H9 (cell line): ENCODE measurements around the gene LDLRAP1. TPM values are rescaled to one million over a fixed set of nuclear protein-coding genes. Genes with fewer than 3 reads are reported as not detected.

Experiments used
- DNase-seq: peaks from one replicate; pipeline ENCODE4 v3.0.0-alpha.2; 2017
- H2AFZ ChIP-seq: one replicate; pipeline ENCODE4 v1.6.1; 2013; ENCODE audit warnings: mild to moderate bottlenecking, low read length, control low read depth, moderate library complexity
- H2AK5ac ChIP-seq: 2 replicates; pipeline ENCODE4 v1.6.1; 2013; ENCODE audit warnings: low read length, control low read depth, mixed read lengths; ENCODE audit not compliant: insufficient read length
- H2BK120ac ChIP-seq: one replicate; pipeline ENCODE4 v1.6.1; 2013; ENCODE audit warnings: low read depth, mild to moderate bottlenecking, low read length, control low read depth, inconsistent platforms; ENCODE audit not compliant: poor library complexity, severe bottlenecking
- H2BK12ac ChIP-seq: 2 replicates; pipeline ENCODE4 v1.6.1; 2013; ENCODE audit warnings: low read length, control low read depth, mixed read lengths, low read depth; ENCODE audit not compliant: insufficient read length
- H2BK15ac ChIP-seq: 2 replicates; pipeline ENCODE4 v1.6.1; 2013; ENCODE audit warnings: low read depth, low read length, control low read depth
- H2BK20ac ChIP-seq: one replicate; pipeline ENCODE4 v1.6.1; 2013; ENCODE audit warnings: low read depth, mild to moderate bottlenecking, low read length, control low read depth, inconsistent platforms; ENCODE audit not compliant: poor library complexity, severe bottlenecking
- H2BK5ac ChIP-seq: 2 replicates; pipeline ENCODE4 v1.6.1; 2013; ENCODE audit warnings: low read length, control low read depth, mixed read lengths; ENCODE audit not compliant: insufficient read length
- H3K14ac ChIP-seq: 2 replicates; pipeline ENCODE4 v1.6.1; 2013; ENCODE audit warnings: low read length, control low read depth; ENCODE audit not compliant: insufficient read depth
- H3K18ac ChIP-seq: 2 replicates; pipeline ENCODE4 v1.6.1; 2013; ENCODE audit warnings: low read depth, mild to moderate bottlenecking, mixed read lengths, low read length, control low read depth; ENCODE audit not compliant: insufficient read length
- H3K23ac ChIP-seq: 2 replicates; pipeline ENCODE4 v1.6.1; 2013; ENCODE audit warnings: low read length, control low read depth, mixed read lengths, low read depth; ENCODE audit not compliant: insufficient read length
- H3K23me2 ChIP-seq: 2 replicates; pipeline ENCODE4 v1.6.1; 2013; ENCODE audit warnings: low read depth, mild to moderate bottlenecking, mixed read lengths, low read length, control low read depth; ENCODE audit not compliant: insufficient read length, poor library complexity, severe bottlenecking
- H3K27ac ChIP-seq: 2 replicates; pipeline ENCODE4 v1.5.1; 2013; ENCODE audit warnings: low read length, control low read depth, mixed read lengths, low read depth; ENCODE audit not compliant: insufficient read length
- H3K27me3 ChIP-seq: 2 replicates; pipeline ENCODE4 v1.6.1; 2013; ENCODE audit warnings: low read length, control low read depth, inconsistent platforms; ENCODE audit not compliant: insufficient read depth
- H3K4ac ChIP-seq: 2 replicates; pipeline ENCODE4 v1.6.1; 2013; ENCODE audit warnings: low read depth, mild to moderate bottlenecking, control low read depth, inconsistent platforms, low read length, moderate library complexity
- H3K4me1 ChIP-seq: 2 replicates; pipeline ENCODE4 v1.6.1; 2013; ENCODE audit warnings: low read length, control low read depth, inconsistent platforms; ENCODE audit not compliant: insufficient read depth
- H3K4me2 ChIP-seq: 2 replicates; pipeline ENCODE4 v1.6.1; 2013; ENCODE audit warnings: low read length, control low read depth, mixed read lengths; ENCODE audit not compliant: insufficient read length, insufficient read depth
- H3K56ac ChIP-seq: 2 replicates; pipeline ENCODE4 v1.6.1; 2013; ENCODE audit warnings: low read depth, mild to moderate bottlenecking, mixed read lengths, low read length, control low read depth; ENCODE audit not compliant: insufficient read length
- H3K79me1 ChIP-seq: 2 replicates; pipeline ENCODE4 v1.6.1; 2013; ENCODE audit warnings: low read depth, mild to moderate bottlenecking, moderate library complexity, low read length, control low read depth, inconsistent platforms; ENCODE audit not compliant: insufficient read depth, poor library complexity, severe bottlenecking
- H3K79me2 ChIP-seq: 2 replicates; pipeline ENCODE4 v1.6.1; 2013; ENCODE audit warnings: low read length, control low read depth, inconsistent platforms; ENCODE audit not compliant: insufficient read depth
- H3K9ac ChIP-seq: 2 replicates; pipeline ENCODE4 v1.6.1; 2013; ENCODE audit warnings: low read length, control low read depth, mixed read lengths; ENCODE audit not compliant: insufficient read length; ENCODE audit errors: extremely low read depth
- H3K9me3 ChIP-seq: one replicate; pipeline ENCODE4 v1.6.1; 2013; ENCODE audit warnings: low read depth, low read length, inconsistent platforms; ENCODE audit not compliant: control insufficient read depth
- H3T11ph ChIP-seq: one replicate; pipeline ENCODE4 v1.6.1; 2013; ENCODE audit warnings: mild to moderate bottlenecking, low read length, control low read depth, inconsistent platforms
- H4K20me1 ChIP-seq: one replicate; pipeline ENCODE4 v1.6.1; 2013; ENCODE audit not compliant: control insufficient read depth, insufficient read length, insufficient read depth
- H4K5ac ChIP-seq: 2 replicates; pipeline ENCODE4 v1.6.1; 2013; ENCODE audit warnings: low read depth, mild to moderate bottlenecking, mixed read lengths, low read length, control low read depth; ENCODE audit not compliant: insufficient read length
- H4K8ac ChIP-seq: replicated peaks from 2 replicates; pipeline ENCODE4 v1.6.1; 2013; ENCODE audit warnings: low read length, control low read depth, mixed read lengths, low read depth; ENCODE audit not compliant: insufficient read length
- H4K91ac ChIP-seq: 2 replicates; pipeline ENCODE4 v1.6.1; 2013; ENCODE audit warnings: low read depth, mild to moderate bottlenecking, moderate library complexity, mixed read lengths, low read length, control low read depth; ENCODE audit not compliant: insufficient read length
- H3K27ac Mint-ChIP-seq, 3 experiments: 2 replicates in 2 of 3; 3 replicates in 1 of 3; pipeline ENCODE4 v1.8.0; 2020 to 2021; ENCODE audit warnings: mixed read lengths in 3 of 3, mild to moderate bottlenecking in 1 of 3, moderate library complexity in 1 of 3
- H3K27me3 Mint-ChIP-seq: 2 replicates; pipeline ENCODE4 v1.8.0; 2021; ENCODE audit warnings: low read depth, mild to moderate bottlenecking, moderate library complexity, mixed read lengths
- H3K36me3 Mint-ChIP-seq, 3 experiments: 2 replicates in 2 of 3; 3 replicates in 1 of 3; pipeline ENCODE4 v1.8.0; 2020 to 2021; ENCODE audit warnings: low read depth in 3 of 3, mixed read lengths in 3 of 3; ENCODE audit not compliant: insufficient read depth in 1 of 3
- H3K4me1 Mint-ChIP-seq, 2 experiments: 2 replicates each; pipeline ENCODE4 v1.8.0; 2020; ENCODE audit warnings: mixed read lengths in 2 of 2
- H3K4me3 Mint-ChIP-seq, 2 experiments: 2 replicates in 1 of 2; 3 replicates in 1 of 2; pipeline ENCODE4 v1.8.0; 2020 to 2021; ENCODE audit warnings: mild to moderate bottlenecking in 2 of 2, mixed read lengths in 2 of 2, moderate library complexity in 1 of 2
- H3K9me3 Mint-ChIP-seq, 2 experiments: 2 replicates in 1 of 2; 3 replicates in 1 of 2; pipeline ENCODE4 v1.8.0; 2020; ENCODE audit warnings: mild to moderate bottlenecking in 2 of 2, mixed read lengths in 2 of 2, moderate library complexity in 1 of 2
- WGBS: extraction: QIAGEN DNeasy Blood & Tissue Kit; methylation state at CpG from one replicate; pipeline ENCODE4 v1.1.7; 2013; ENCODE audit warnings: missing lambda C conversion rate, low lambda C conversion rate, mixed read lengths; ENCODE audit not compliant: insufficient read length; ENCODE audit errors: extremely low coverage; 5-methylcytosine and 5-hydroxymethylcytosine counted together
- total RNA-seq: library from RNA; stranded (reverse); gene quantifications from 2 replicates; pipeline ENCODE4 v1.2.1, GENCODE V29; 2021
- TF ChIP-seq, protein P1 (sequence below): fragments of 200-600 bp; sonication (generic); conservative IDR thresholded peaks from 3 replicates; pipeline ENCODE4 v1.8.0; 2021; ENCODE audit warnings: antibody characterized with exemption, mild to moderate bottlenecking

The LDLRAP1 gene
- total RNA-seq, 1 experiment from 2014 or later, result 15.7 TPM

DNA sequence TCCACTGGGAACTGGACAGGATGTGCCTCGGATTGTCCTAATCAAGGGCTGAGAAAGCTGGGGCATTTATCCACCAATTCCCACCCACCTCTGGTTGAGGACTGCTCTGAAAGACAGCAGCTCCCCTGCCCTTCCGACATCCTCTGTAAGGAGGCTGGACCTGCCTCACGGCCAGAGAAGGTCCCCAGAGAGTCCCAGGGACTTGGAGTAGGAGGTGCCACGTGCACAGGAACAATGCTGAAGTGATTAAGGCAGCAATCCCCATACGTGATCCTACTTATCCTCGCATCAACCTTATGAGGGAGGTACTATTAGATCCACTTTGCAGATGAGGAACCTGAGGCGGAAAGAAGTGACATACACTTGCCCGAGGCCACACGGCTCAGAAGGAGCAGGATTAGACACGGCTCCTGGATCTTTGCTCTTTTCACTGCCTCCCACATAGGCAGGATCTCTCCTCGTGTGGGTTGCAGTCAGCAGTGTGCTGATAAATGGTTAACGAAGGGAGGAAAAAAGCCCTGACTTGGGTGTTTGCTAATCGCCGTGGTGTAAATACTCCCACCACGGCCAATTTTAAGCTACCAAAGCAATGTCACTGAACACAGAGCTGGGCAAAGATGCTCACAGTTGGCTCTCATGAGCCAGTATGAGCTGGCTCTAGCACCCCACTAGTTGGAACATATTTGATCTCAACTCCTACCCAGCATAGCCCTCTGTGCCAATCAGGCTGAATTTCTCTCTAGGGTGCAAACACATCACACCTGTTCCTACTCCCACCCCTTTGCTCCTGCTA is 18.6 kb upstream of the LDLRAP1 start:
- H3K9ac ChIP-seq, result no peak overlapping the region
- no peaks in the 10 kb centered on the region for H3K79me1 ChIP-seq
- no peak overlapping the region for H3K56ac ChIP-seq
- no peak overlapping the region for H3K4ac ChIP-seq
- no peak overlapping the region for H3K14ac ChIP-seq
- H3K27me3 ChIP-seq, result no peaks in the 10 kb centered on the region
- H3K27ac ChIP-seq, result no peak overlapping the region
- no peaks in the 10 kb centered on the region for H3K79me2 ChIP-seq
- TF ChIP-seq, protein P1, sequence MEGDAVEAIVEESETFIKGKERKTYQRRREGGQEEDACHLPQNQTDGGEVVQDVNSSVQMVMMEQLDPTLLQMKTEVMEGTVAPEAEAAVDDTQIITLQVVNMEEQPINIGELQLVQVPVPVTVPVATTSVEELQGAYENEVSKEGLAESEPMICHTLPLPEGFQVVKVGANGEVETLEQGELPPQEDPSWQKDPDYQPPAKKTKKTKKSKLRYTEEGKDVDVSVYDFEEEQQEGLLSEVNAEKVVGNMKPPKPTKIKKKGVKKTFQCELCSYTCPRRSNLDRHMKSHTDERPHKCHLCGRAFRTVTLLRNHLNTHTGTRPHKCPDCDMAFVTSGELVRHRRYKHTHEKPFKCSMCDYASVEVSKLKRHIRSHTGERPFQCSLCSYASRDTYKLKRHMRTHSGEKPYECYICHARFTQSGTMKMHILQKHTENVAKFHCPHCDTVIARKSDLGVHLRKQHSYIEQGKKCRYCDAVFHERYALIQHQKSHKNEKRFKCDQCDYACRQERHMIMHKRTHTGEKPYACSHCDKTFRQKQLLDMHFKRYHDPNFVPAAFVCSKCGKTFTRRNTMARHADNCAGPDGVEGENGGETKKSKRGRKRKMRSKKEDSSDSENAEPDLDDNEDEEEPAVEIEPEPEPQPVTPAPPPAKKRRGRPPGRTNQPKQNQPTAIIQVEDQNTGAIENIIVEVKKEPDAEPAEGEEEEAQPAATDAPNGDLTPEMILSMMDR, result no peak
- H4K8ac ChIP-seq, result no peak overlapping the region
- no peak overlapping the region for H3K4me2 ChIP-seq
- no peak overlapping the region for H2BK5ac ChIP-seq
- no peak overlapping the region for H3T11ph ChIP-seq
- DNase-seq, result no peak
- H3K23me2 ChIP-seq, result no peaks in the 10 kb centered on the region
- Mint-ChIP-seq H3K36me3 (no peaks in the 10 kb centered on the region; a peak in 1 of 7 replicates), H3K9me3 (peaks cover 2 to 9% of the 10 kb centered on the region in 2 experiments; a peak in 3 of 5 replicates), H3K27me3 (peaks cover 5% of the 10 kb centered on the region), H3K4me3 (no peak overlapping the region; a peak in 1 of 5 replicates), H3K4me1 (peaks cover 4% of the 10 kb centered on the region in 2 experiments), H3K27ac (no peak overlapping the region)
- H4K5ac ChIP-seq, result no peak overlapping the region
- peaks cover under 1% of the 10 kb centered on the region; the same call in 1 of the 2 replicates for H3K4me1 ChIP-seq
- H4K91ac ChIP-seq, result no peak overlapping the region
- no peak overlapping the region for H2AFZ ChIP-seq
- H3K9me3 ChIP-seq, result no peaks in the 10 kb centered on the region
- peak overlapping the region; percentile 9; the same call in 1 of the 2 replicates for H2BK15ac ChIP-seq
- H3K18ac ChIP-seq, result no peak overlapping the region
- no peak overlapping the region for H2AK5ac ChIP-seq
- no peak overlapping the region for H3K23ac ChIP-seq
- no peak overlapping the region for H2BK12ac ChIP-seq
- no peak overlapping the region for H2BK120ac ChIP-seq
- H4K20me1 ChIP-seq, result no peaks in the 10 kb centered on the region
- WGBS, result no CpG with 5 or more reads among the region's 15 CpGs
- H2BK20ac ChIP-seq, result no peak overlapping the region
